ENCODE results near the gene C6orf132. TPM values are rescaled to one million over a fixed set of nuclear protein-coding genes. Genes with fewer than 3 reads are reported as not detected.

C6orf132 gene
- total and polyA plus RNA-seq, 2 of the 8 experiments (the other 6 are each of a cell fraction or from before 2014, with no cell fraction given) = 31.5 to 64.0 TPM

DNA sequence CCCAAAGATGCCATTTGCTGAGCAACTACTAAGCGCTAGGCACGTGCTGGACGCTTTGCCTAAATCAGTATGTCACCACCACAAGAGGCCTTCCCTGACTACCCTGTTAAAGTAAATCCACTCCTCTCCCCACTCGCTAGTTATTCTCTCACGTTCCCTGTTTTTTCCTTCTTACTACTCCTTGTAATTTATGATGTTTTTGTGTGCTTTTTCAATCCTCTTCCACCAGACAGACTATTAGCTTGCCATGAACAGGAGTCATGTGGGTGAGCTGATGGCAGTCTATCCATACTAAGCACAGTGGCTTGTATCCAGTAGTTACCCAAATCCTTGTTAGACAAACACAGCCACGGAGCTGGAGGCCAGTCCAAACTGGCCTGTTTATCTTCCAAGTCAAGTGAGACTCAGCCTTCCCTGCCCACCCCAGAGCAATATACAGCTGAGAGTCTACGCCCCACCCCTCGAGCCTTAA, 41.2 kb downstream of the C6orf132 start:
- no peak overlapping the region for H4K91ac ChIP-seq (replicated peaks; ENCODE audit: insufficient read length, low read length)
- 93% methylated on average over 8 of the region's 8 CpGs; no CpG with 5 or more reads in 1 of the 2 experiments for WGBS, 2 experiments (ENCODE audit: extremely low coverage in 1 of 2, insufficient coverage in 1 of 2, insufficient read length in 1 of 2, insufficient replicate concordance in 2 of 2, low coverage in 1 of 2, low lambda C conversion rate in 2 of 2, missing lambda C conversion rate in 1 of 2)
- H2AFZ ChIP-seq (ENCODE audit: low read length) = no peak overlapping the region
- H4K5ac ChIP-seq (ENCODE audit: insufficient read length, low read depth, low read length) = no peak overlapping the region
- H3K56ac ChIP-seq (replicated peaks; ENCODE audit: insufficient read length, low read depth, low read length) = no peak overlapping the region
- H3K18ac ChIP-seq (ENCODE audit: extremely low read depth, low read length) = no peak overlapping the region
- no peak overlapping the region for H3K4me2 ChIP-seq (ENCODE audit: insufficient read depth in 1 of 2, low read depth in 2 of 2, low read length in 2 of 2)
- H3K79me2 ChIP-seq (ENCODE audit: control insufficient read depth in 1 of 2, insufficient read depth in 2 of 2, low read length in 2 of 2) = no peaks in the 10 kb centered on the region
- H3K4ac ChIP-seq (replicated peaks; ENCODE audit: insufficient read length, low read depth, low read length) = no peak overlapping the region
- no peaks in the 10 kb centered on the region for H3K9me3 ChIP-seq (ENCODE audit: insufficient read depth in 2 of 2, low read depth in 1 of 2, low read length in 1 of 2)
- peaks cover 7 to 21% of the 10 kb centered on the region in 2 experiments for H4K20me1 ChIP-seq (replicated peaks in 1 of 2; ENCODE audit: control insufficient read depth in 1 of 2, insufficient read depth in 2 of 2, low read length in 2 of 2)
- no peak overlapping the region for H2BK12ac ChIP-seq (ENCODE audit: low read depth, low read length)
- no peak overlapping the region for H4K8ac ChIP-seq (ENCODE audit: extremely low read depth, insufficient read depth, low read length)
- ChIA-PET CTCF (ENCODE audit: partially characterized antibody) (interaction anchor here (0.7 to 21.6 kb wide), 6 partner anchors 21 to 180 kb away, joined by 3 to 313 read pairs (median 4); partner anchors contain the start of genes BYSL and MED20), POLR2A (ENCODE audit: partially characterized antibody) (interaction anchor here (0.6 to 1.6 kb wide), 5 partner anchors 14 to 185 kb away, joined by 3 to 5 read pairs (median 4); partner anchors contain the start of gene C6orf132)
- no peaks in the 10 kb centered on the region; the same call in 1 of the 2 replicates for H3K23me2 ChIP-seq (ENCODE audit: low read depth, low read length)
- no peak overlapping the region for H3K4me3 ChIP-seq (ENCODE audit: extremely low read depth in 1 of 4, insufficient read depth in 2 of 4, low read depth in 3 of 4, low read length in 4 of 4)
- no peak overlapping the region for H2BK120ac ChIP-seq (replicated peaks; ENCODE audit: low read depth, low read length)
- H3K27ac ChIP-seq (ENCODE audit: low read depth, low read length) = no peak overlapping the region
- H3K23ac ChIP-seq (ENCODE audit: insufficient read length) = no peak overlapping the region
- H2AK5ac ChIP-seq (ENCODE audit: low read depth, low read length) = no peak overlapping the region
- H2BK20ac ChIP-seq (ENCODE audit: low read length) = no peak overlapping the region
- no peak overlapping the region for H2BK5ac ChIP-seq (ENCODE audit: low read depth, low read length)
- H3K4me1 ChIP-seq (replicated peaks in 1 of 4; ENCODE audit: control insufficient read depth in 3 of 4, insufficient read depth in 4 of 4, low read length in 3 of 4) = peaks cover 2 to 10% (median 4%) of the 10 kb centered on the region in 4 experiments; a peak in 6 of 7 replicates
- DNase-seq (ENCODE audit: low read depth in 1 of 2, low spot score in 2 of 2) (no peak), FAIRE-seq (no peak)
- H3K79me1 ChIP-seq (ENCODE audit: low read depth, low read length) = no peaks in the 10 kb centered on the region
- H3K36me3 ChIP-seq (ENCODE audit: control insufficient read depth in 2 of 4, insufficient read depth in 4 of 4, low read length in 3 of 4) = peaks cover 5 to 20% (median 12%) of the 10 kb centered on the region in 4 experiments; a peak in 6 of 8 replicates
- no peak overlapping the region for H3K9ac ChIP-seq (replicated peaks in 1 of 4; ENCODE audit: extremely low read depth in 1 of 4, low read depth in 3 of 4, low read length in 3 of 4)
- no peak overlapping the region for H3K14ac ChIP-seq (ENCODE audit: insufficient read length)
- H3K27me3 ChIP-seq (replicated peaks in 1 of 4; ENCODE audit: control insufficient read depth in 3 of 4, extremely low read depth in 1 of 4, insufficient read depth in 3 of 4, low read length in 3 of 4) = peaks cover 0 to 13% (median 12%) of the 10 kb centered on the region in 4 experiments; a peak in 5 of 7 replicates
- H2BK15ac ChIP-seq (ENCODE audit: low read length) = no peak overlapping the region
- TF ChIP-seq BACH1 (IDR thresholded peaks at IDR 0.05; ENCODE audit: low read length) (no peak), NRF1 (IDR thresholded peaks at IDR 0.05; ENCODE audit: low read depth, low read length) (no peak), HDAC6 (IDR thresholded peaks at IDR 0.05; ENCODE audit: low read depth, low read length) (no peak), CBX5 (IDR thresholded peaks at IDR 0.05; ENCODE audit: low read depth, low read length) (no peak), TEAD4 (IDR thresholded peaks at IDR 0.05; ENCODE audit: low read depth, low read length) (no peak), SRF (IDR thresholded peaks at IDR 0.05; ENCODE audit: low read depth, low read length) (no peak), KDM1A (IDR thresholded peaks at IDR 0.05; ENCODE audit: borderline replicate concordance, low read length) (no peak), EP300 (IDR thresholded peaks at IDR 0.05; ENCODE audit: borderline replicate concordance in 1 of 2, low read depth in 2 of 2, low read length in 2 of 2) (no peak), TBP (IDR thresholded peaks at IDR 0.05; ENCODE audit: low read depth, low read length) (no peak), MAFK (IDR thresholded peaks at IDR 0.05; ENCODE audit: low read depth, low read length) (no peak), CBX8 (IDR thresholded peaks at IDR 0.05; ENCODE audit: borderline replicate concordance, low read depth, low read length) (no peak), JUN (IDR thresholded peaks at IDR 0.05; ENCODE audit: low read depth, low read length) (no peak)
- TF ChIP-seq, protein P1, sequence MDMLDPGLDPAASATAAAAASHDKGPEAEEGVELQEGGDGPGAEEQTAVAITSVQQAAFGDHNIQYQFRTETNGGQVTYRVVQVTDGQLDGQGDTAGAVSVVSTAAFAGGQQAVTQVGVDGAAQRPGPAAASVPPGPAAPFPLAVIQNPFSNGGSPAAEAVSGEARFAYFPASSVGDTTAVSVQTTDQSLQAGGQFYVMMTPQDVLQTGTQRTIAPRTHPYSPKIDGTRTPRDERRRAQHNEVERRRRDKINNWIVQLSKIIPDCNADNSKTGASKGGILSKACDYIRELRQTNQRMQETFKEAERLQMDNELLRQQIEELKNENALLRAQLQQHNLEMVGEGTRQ (IDR thresholded peaks at IDR 0.05; ENCODE audit: low read length) = no peak

Measured in H1 (cell line).